ENCODE data around the gene TNS1.

DNA sequence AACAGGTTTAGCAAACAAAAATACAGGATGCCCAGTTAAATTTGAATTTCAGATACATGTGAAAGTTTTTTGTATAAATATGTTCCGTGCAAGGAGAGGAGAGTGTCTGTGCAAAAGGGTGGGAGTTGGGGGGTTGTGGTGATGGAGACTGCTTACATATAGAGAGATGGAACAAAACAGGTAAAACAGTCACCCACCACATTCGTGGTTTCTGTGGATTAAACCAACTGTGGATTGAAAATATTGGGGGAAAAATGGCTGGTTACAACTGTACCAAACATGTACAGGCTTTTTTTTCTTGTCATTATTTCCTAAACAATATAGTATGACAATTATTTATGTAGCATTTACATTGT lies 245.7 kb downstream of the TNS1 start:
- TF ChIP-seq, protein P1, sequence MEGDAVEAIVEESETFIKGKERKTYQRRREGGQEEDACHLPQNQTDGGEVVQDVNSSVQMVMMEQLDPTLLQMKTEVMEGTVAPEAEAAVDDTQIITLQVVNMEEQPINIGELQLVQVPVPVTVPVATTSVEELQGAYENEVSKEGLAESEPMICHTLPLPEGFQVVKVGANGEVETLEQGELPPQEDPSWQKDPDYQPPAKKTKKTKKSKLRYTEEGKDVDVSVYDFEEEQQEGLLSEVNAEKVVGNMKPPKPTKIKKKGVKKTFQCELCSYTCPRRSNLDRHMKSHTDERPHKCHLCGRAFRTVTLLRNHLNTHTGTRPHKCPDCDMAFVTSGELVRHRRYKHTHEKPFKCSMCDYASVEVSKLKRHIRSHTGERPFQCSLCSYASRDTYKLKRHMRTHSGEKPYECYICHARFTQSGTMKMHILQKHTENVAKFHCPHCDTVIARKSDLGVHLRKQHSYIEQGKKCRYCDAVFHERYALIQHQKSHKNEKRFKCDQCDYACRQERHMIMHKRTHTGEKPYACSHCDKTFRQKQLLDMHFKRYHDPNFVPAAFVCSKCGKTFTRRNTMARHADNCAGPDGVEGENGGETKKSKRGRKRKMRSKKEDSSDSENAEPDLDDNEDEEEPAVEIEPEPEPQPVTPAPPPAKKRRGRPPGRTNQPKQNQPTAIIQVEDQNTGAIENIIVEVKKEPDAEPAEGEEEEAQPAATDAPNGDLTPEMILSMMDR (IDR thresholded peaks at IDR 0.05; ENCODE audit: insufficient read depth, low read length): no peak
- TF ChIP-seq POLR2AphosphoS5 (IDR thresholded peaks at IDR 0.05; ENCODE audit: low read depth) (no peak), REST (IDR thresholded peaks at IDR 0.05; ENCODE audit: insufficient replicate concordance, low read depth) (no peak)
